ENCODE measurements around the gene CDH3.

The CDH3 gene

DNA sequence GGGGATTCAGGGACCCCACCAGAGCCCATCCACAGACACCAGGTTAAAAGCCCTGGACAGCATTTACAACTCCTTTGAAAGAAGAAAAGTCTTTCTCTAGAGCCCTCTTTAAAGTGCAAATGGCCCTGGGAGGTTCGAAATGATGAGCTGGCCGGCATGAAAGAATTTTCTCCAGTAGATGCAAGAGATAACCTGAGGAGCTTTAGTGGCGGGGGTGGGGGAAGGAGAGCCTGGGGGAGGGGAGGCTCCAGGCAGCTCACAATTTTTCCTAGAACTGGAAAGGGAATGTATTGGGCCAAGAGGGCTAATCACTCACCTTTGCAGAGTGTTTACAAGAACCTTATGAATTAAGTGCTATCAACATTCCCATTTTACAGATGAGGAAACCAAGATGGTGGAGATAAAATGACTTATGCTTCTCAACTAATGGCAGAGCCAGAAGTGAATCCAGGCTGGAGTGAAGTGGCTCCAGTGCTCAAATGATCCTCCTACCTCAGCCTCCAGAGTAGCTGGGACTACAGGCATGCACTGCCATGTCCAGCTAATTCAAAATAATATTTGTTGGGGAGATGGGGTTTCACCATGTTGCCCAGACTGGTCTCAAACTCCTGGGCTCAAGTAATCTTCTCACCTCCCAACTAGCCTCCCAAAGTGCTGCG is 87.8 kb downstream of the CDH3 start:
- H3K36me3 ChIP-seq (ENCODE audit: insufficient read depth, low read length): no peaks in the 10 kb centered on the region
- no peak overlapping the region for H2AFZ ChIP-seq (ENCODE audit: low read length)
- no peaks in the 10 kb centered on the region for H3K4me1 ChIP-seq (ENCODE audit: insufficient read depth, low read length, poor library complexity, severe bottlenecking)
- H3K9me2 ChIP-seq (replicated peaks; ENCODE audit: low read depth, low read length): no peaks in the 10 kb centered on the region
- H4K20me1 ChIP-seq (ENCODE audit: insufficient read depth, low read length, poor library complexity, severe bottlenecking): no peaks in the 10 kb centered on the region
- no peaks in the 10 kb centered on the region for H3K79me2 ChIP-seq (ENCODE audit: insufficient read depth, low read length)
- H3K9me3 ChIP-seq (ENCODE audit: insufficient read depth, low read depth, low read length): no peaks in the 10 kb centered on the region
- no peak overlapping the region for H3K4me2 ChIP-seq (ENCODE audit: low read depth, low read length, poor library complexity, severe bottlenecking)
- H3F3A ChIP-seq (ENCODE audit: low read depth): no peaks in the 10 kb centered on the region
- no peak overlapping the region for H3K9ac ChIP-seq (ENCODE audit: low read depth, low read length, poor library complexity, severe bottlenecking)
- TF ChIP-seq, protein P1, sequence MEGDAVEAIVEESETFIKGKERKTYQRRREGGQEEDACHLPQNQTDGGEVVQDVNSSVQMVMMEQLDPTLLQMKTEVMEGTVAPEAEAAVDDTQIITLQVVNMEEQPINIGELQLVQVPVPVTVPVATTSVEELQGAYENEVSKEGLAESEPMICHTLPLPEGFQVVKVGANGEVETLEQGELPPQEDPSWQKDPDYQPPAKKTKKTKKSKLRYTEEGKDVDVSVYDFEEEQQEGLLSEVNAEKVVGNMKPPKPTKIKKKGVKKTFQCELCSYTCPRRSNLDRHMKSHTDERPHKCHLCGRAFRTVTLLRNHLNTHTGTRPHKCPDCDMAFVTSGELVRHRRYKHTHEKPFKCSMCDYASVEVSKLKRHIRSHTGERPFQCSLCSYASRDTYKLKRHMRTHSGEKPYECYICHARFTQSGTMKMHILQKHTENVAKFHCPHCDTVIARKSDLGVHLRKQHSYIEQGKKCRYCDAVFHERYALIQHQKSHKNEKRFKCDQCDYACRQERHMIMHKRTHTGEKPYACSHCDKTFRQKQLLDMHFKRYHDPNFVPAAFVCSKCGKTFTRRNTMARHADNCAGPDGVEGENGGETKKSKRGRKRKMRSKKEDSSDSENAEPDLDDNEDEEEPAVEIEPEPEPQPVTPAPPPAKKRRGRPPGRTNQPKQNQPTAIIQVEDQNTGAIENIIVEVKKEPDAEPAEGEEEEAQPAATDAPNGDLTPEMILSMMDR (conservative IDR thresholded peaks at IDR 0.05; ENCODE audit: low read length): no peak
- no peak for TF ChIP-seq EZH2phosphoT487 (IDR thresholded peaks at IDR 0.05; ENCODE audit: borderline replicate concordance)
- H3K27me3 ChIP-seq (ENCODE audit: insufficient read depth, low read length, poor library complexity, severe bottlenecking): no peaks in the 10 kb centered on the region
- H3K4me3 ChIP-seq (ENCODE audit: low read length, poor library complexity, severe bottlenecking): no peak overlapping the region

DNA sequence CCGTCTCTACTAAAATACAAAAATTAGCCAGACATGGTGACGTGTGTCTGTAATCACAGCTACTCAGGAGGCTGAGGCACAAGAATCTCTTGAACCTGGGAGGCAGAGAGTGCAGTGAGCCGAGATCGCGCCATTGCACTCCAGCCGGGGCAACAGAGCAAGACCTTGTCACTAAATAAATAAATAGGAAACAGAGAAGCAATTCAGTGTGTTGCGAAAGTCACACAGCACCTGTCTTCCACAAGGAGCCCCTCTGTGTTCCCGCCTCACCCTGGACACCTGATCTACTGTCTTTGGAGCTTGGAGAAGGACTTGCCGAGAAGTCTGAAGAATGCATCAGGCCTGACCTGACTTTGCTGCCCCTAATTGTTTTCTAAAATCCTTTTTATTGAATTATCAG is 88.5 kb downstream of the CDH3 start:
- Histone ChIP-seq H3K4me3 (ENCODE audit: low read length, poor library complexity, severe bottlenecking) (no peak overlapping the region), H2AFZ (ENCODE audit: low read length) (no peak overlapping the region), H3K9me3 (ENCODE audit: insufficient read depth, low read depth, low read length) (no peaks in the 10 kb centered on the region), H3K79me2 (ENCODE audit: insufficient read depth, low read length) (no peaks in the 10 kb centered on the region), H3K9me2 (replicated peaks; ENCODE audit: low read depth, low read length) (no peaks in the 10 kb centered on the region), H4K20me1 (ENCODE audit: insufficient read depth, low read length, poor library complexity, severe bottlenecking) (no peaks in the 10 kb centered on the region), H3K36me3 (ENCODE audit: insufficient read depth, low read length) (no peaks in the 10 kb centered on the region), H3K9ac (ENCODE audit: low read depth, low read length, poor library complexity, severe bottlenecking) (no peak overlapping the region), H3F3A (ENCODE audit: low read depth) (no peaks in the 10 kb centered on the region), H3K4me2 (ENCODE audit: low read depth, low read length, poor library complexity, severe bottlenecking) (no peak overlapping the region), H3K27me3 (ENCODE audit: insufficient read depth, low read length, poor library complexity, severe bottlenecking) (no peaks in the 10 kb centered on the region), H3K4me1 (ENCODE audit: insufficient read depth, low read length, poor library complexity, severe bottlenecking) (no peaks in the 10 kb centered on the region)
- TF ChIP-seq EZH2phosphoT487 (IDR thresholded peaks at IDR 0.05; ENCODE audit: borderline replicate concordance): no peak
- TF ChIP-seq, protein P1 (conservative IDR thresholded peaks at IDR 0.05; ENCODE audit: low read length): no peak

DNA sequence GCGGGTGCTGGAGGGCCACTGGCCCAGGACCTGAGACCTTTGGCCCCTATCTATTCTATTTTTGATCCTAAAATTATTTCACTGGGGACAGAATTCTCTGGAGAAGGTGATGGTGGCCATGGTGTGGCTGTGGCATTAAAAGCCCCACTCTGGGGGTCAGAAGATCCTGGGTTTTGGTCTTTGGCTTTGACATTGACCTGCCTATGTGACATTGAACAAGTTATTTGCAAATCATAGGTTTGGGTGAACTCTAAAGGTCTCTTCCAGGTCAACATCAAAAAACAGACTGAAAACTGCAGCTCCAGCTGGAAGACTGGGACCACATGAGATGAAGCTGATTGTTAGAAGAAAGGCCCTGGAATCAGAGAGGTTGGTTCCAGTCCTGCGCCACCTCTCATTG is 89.7 kb downstream of the CDH3 start:
- no peak overlapping the region for H3K4me2 ChIP-seq (ENCODE audit: low read depth, low read length, poor library complexity, severe bottlenecking)

More for the DNA sequence above, 89.7 kb downstream of the CDH3 start:
- Histone ChIP-seq H3K79me2 (ENCODE audit: insufficient read depth, low read length) (no peaks in the 10 kb centered on the region), H3K9ac (ENCODE audit: low read depth, low read length, poor library complexity, severe bottlenecking) (no peak overlapping the region), H3K4me1 (ENCODE audit: insufficient read depth, low read length, poor library complexity, severe bottlenecking) (no peaks in the 10 kb centered on the region), H3K4me3 (ENCODE audit: low read length, poor library complexity, severe bottlenecking) (no peak overlapping the region), H4K20me1 (ENCODE audit: insufficient read depth, low read length, poor library complexity, severe bottlenecking) (no peaks in the 10 kb centered on the region), H3F3A (ENCODE audit: low read depth) (no peaks in the 10 kb centered on the region), H3K9me2 (replicated peaks; ENCODE audit: low read depth, low read length) (no peaks in the 10 kb centered on the region), H3K36me3 (ENCODE audit: insufficient read depth, low read length) (no peaks in the 10 kb centered on the region), H3K27me3 (ENCODE audit: insufficient read depth, low read length, poor library complexity, severe bottlenecking) (no peaks in the 10 kb centered on the region), H2AFZ (ENCODE audit: low read length) (no peak overlapping the region), H3K9me3 (ENCODE audit: insufficient read depth, low read depth, low read length) (no peaks in the 10 kb centered on the region)
- TF ChIP-seq, protein P1 (conservative IDR thresholded peaks at IDR 0.05; ENCODE audit: low read length): no peak
- no peak for TF ChIP-seq EZH2phosphoT487 (IDR thresholded peaks at IDR 0.05; ENCODE audit: borderline replicate concordance)

Data from Loucy (cell line).